ENCODE data around the gene RALA.

- TF ChIP-seq SAFB2 (CRISPR knock-in tag; IDR thresholded peaks at IDR 0.05; ENCODE audit: borderline replicate concordance, low read depth): no peak
- TF ChIP-seq TAF1 (CRISPR knock-in tag; IDR thresholded peaks at IDR 0.05): no peak
- no peak for TF ChIP-seq MATR3 (CRISPR knock-in tag; IDR thresholded peaks at IDR 0.05)
- TF ChIP-seq ZHX1 (CRISPR knock-in tag; IDR thresholded peaks at IDR 0.05; ENCODE audit: low read depth): no peak
- no peak for TF ChIP-seq MED1 (CRISPR knock-in tag; IDR thresholded peaks at IDR 0.05)
- no peak for TF ChIP-seq NR3C1 (CRISPR knock-in tag; IDR thresholded peaks at IDR 0.05)
- TF ChIP-seq ZNF510 (CRISPR knock-in tag; IDR thresholded peaks at IDR 0.05; ENCODE audit: low read depth): no peak
- TF ChIP-seq HMGXB4 (CRISPR knock-in tag; IDR thresholded peaks at IDR 0.05; ENCODE audit: borderline replicate concordance in 1 of 2, low read depth in 1 of 2): no peak
- no peak for TF ChIP-seq MAZ (IDR thresholded peaks at IDR 0.05; ENCODE audit: borderline replicate concordance, low read depth, low read length)
- no peak for TF ChIP-seq MAZ (CRISPR knock-in tag; IDR thresholded peaks at IDR 0.05; ENCODE audit: low read depth)
Observed at GRCh38 chr7:39651265-39651664, 27.9 kb downstream of the RALA start.
